HepG2 (cell line): ENCODE data around the gene KLF11. TPM values are rescaled to one million over a fixed set of nuclear protein-coding genes. Genes with fewer than 3 reads are reported as not detected.

Experiments used
- ATF2 ChIP-seq: sonication (generic); formaldehyde crosslinking; IDR thresholded peaks from 2 replicates; pipeline ENCODE4 v1.4.0; 2020; ENCODE audit warnings: missing genetic modification reagents
- CERS6 ChIP-seq: sonication (generic); formaldehyde crosslinking; IDR thresholded peaks from 2 replicates; pipeline ENCODE4 v1.5.0; 2020; ENCODE audit warnings: missing genetic modification reagents
- CHD4 ChIP-seq: fragments of 200-600 bp; sonication (generic); IDR thresholded peaks from 2 replicates; pipeline ENCODE4 v1.7.0; 2017; ENCODE audit warnings: mild to moderate bottlenecking, low read length, borderline replicate concordance
- ELF4 ChIP-seq: sonication (generic); formaldehyde crosslinking; IDR thresholded peaks from 2 replicates; pipeline ENCODE4 v1.5.0; 2020; ENCODE audit warnings: missing genetic modification reagents, mild to moderate bottlenecking, moderate library complexity, borderline replicate concordance
- EZH2 ChIP-seq: conservative IDR thresholded peaks from 2 replicates; pipeline ENCODE4 v1.6.1; 2012; ENCODE audit warnings: mild to moderate bottlenecking, low read depth, low read length, moderate library complexity
- GATA4 ChIP-seq: sonication (generic); IDR thresholded peaks from 2 replicates; pipeline ENCODE4 v1.6.1; 2016; ENCODE audit warnings: antibody characterized with exemption, low read depth, borderline replicate concordance
- IRF9 ChIP-seq: sonication (generic); formaldehyde crosslinking; IDR thresholded peaks from 2 replicates; pipeline ENCODE4 v1.8.0; 2022; ENCODE audit warnings: missing genetic modification reagents, mild to moderate bottlenecking, borderline replicate concordance
- NAIF1 ChIP-seq: sonication (generic); formaldehyde crosslinking; IDR thresholded peaks from 2 replicates; pipeline ENCODE4 v1.5.0; 2020; ENCODE audit warnings: mild to moderate bottlenecking, missing genetic modification reagents, borderline replicate concordance
- NKX3-1 ChIP-seq: sonication (generic); formaldehyde crosslinking; IDR thresholded peaks from 2 replicates; pipeline ENCODE4 v1.5.0; 2020; ENCODE audit warnings: missing genetic modification reagents
- PAF1 ChIP-seq: IDR thresholded peaks from 2 replicates; pipeline ENCODE4 v1.6.1; 2016; ENCODE audit warnings: missing genetic modification reagents, missing compliant biosample characterization
- PREB ChIP-seq: sonication (generic); formaldehyde crosslinking; IDR thresholded peaks from 2 replicates; pipeline ENCODE4 v1.4.0; 2020; ENCODE audit warnings: missing genetic modification reagents
- RXRB ChIP-seq: IDR thresholded peaks from 2 replicates; pipeline ENCODE4 v1.6.1; 2016; ENCODE audit warnings: borderline replicate concordance, missing genetic modification reagents, missing compliant biosample characterization
- ZHX2 ChIP-seq, 2 experiments: sonication (generic) in 1 of 2; formaldehyde crosslinking in 1 of 2; IDR thresholded peaks; 2 replicates each; pipeline versions ENCODE4 v1.6.1 to v1.9.0; 2014 to 2022; ENCODE audit warnings: antibody characterized with exemption in 1 of 2, borderline replicate concordance in 1 of 2, inconsistent platforms in 1 of 2, low read depth in 1 of 2, missing genetic modification reagents in 1 of 2
- ZNF143 ChIP-seq: sonication (generic); formaldehyde crosslinking; IDR thresholded peaks from 2 replicates; pipeline ENCODE4 v1.4.0; 2020; ENCODE audit warnings: missing genetic modification reagents
- ZNF329 ChIP-seq: sonication (generic); formaldehyde crosslinking; IDR thresholded peaks from 2 replicates; pipeline ENCODE4 v1.9.0; 2021; ENCODE audit warnings: low read depth, mild to moderate bottlenecking, missing genetic modification reagents
- ZNF337 ChIP-seq: sonication (generic); formaldehyde crosslinking; IDR thresholded peaks from 2 replicates; pipeline ENCODE4 v1.5.1; 2020; ENCODE audit warnings: missing genetic modification reagents, low read depth, mild to moderate bottlenecking, borderline replicate concordance
- ZNF709 ChIP-seq: sonication (generic); formaldehyde crosslinking; IDR thresholded peaks from 2 replicates; pipeline ENCODE4 v1.5.0; 2020; ENCODE audit warnings: mild to moderate bottlenecking, missing genetic modification reagents
- ZNF768 ChIP-seq: sonication (generic); formaldehyde crosslinking; IDR thresholded peaks from 2 replicates; pipeline ENCODE4 v1.4.0; 2020; ENCODE audit warnings: missing genetic modification reagents
- ZNF782 ChIP-seq: sonication (generic); formaldehyde crosslinking; IDR thresholded peaks from 2 replicates; pipeline ENCODE4 v1.4.0; 2020; ENCODE audit warnings: missing genetic modification reagents, mild to moderate bottlenecking, borderline replicate concordance
- polyA plus RNA-seq, 8 experiments: library from polyadenylated mRNA; depleted of rRNA in 3 of 8; stranded (reverse) in 7 of 8; unstranded in 1 of 8; fragments of >200 nt; fragmentation: Illumina TruSeq in 4 of 8; extraction: Trizol in 4 of 8; gene quantifications; 2 replicates each; pipeline versions ENCODE4 v1.2.1 to v1.2.3, GENCODE V29; 2011 to 2016; ENCODE audit warnings: low read depth in 4 of 8, missing spikeins in 1 of 8, mixed read lengths in 1 of 8; ENCODE audit not compliant: insufficient read depth in 1 of 8
- total RNA-seq, 5 experiments: library from RNA; depleted of rRNA; stranded (reverse); fragments of >200 nt; fragmentation: Illumina TruSeq; extraction: Trizol; gene quantifications; 2 replicates each; pipeline ENCODE4 v1.2.3, GENCODE V29; 2016; ENCODE audit warnings: low read depth in 1 of 5

KLF11 gene
- total and polyA plus RNA-seq, 2 of the 13 experiments (the other 11 are each of a cell fraction or from before 2014, with no cell fraction given): 2.5 to 11.8 TPM

DNA sequence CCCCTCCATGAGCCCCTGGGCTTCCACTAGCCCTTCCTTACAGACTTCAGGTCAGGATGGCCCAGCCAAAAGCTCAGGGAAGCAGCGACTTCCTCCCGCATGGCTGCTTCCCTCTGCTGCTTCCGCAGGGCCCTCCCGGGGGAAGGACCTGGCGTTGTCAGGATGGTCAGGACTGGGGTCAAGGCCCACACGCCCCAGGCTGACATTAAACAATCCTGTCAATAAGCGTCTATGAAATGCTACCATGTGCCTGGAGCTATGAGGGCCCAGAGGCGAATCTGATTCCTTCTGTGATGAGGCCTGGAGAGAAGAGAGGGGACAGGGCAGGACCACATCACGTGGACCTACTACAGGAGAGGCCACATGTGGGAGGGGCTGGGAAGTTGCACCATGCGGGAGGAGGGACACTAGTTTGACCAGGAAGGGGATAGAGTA is 19.6 kb downstream of the KLF11 start (continued):
- TF ChIP-seq ZHX2 (IDR thresholded peaks at IDR 0.05; ENCODE audit: low read depth) (no peak), ZHX2 (CRISPR knock-in tag; IDR thresholded peaks at IDR 0.05; ENCODE audit: borderline replicate concordance) (no peak), NKX3-1 (CRISPR knock-in tag) (no peak), ZNF709 (no peak), GATA4 (no peak), IRF9 (CRISPR knock-in tag) (no peak), ZNF768 (CRISPR knock-in tag) (no peak), ATF2 (CRISPR knock-in tag) (no peak), EZH2 (no peak), CHD4 (no peak), NAIF1 (CRISPR knock-in tag) (no peak), PREB (no peak), PAF1 (CRISPR knock-in tag) (no peak), ZNF337 (CRISPR knock-in tag) (no peak), ZNF782 (CRISPR knock-in tag) (no peak), RXRB (CRISPR knock-in tag) (peak; percentile 57), ELF4 (CRISPR knock-in tag) (no peak), ZNF143 (no peak), ZNF329 (no peak), CERS6 (no peak)
